HG03460 (cell line): ENCODE measurements around the gene SYNPO2L.

Source experiments
- ATAC-seq: cut with Tn5 transposase; IDR thresholded peaks from one replicate; pipeline ENCODE4 v1.9.1; 2021; ENCODE audit not compliant: unreplicated experiment

Gene SYNPO2L

DNA sequence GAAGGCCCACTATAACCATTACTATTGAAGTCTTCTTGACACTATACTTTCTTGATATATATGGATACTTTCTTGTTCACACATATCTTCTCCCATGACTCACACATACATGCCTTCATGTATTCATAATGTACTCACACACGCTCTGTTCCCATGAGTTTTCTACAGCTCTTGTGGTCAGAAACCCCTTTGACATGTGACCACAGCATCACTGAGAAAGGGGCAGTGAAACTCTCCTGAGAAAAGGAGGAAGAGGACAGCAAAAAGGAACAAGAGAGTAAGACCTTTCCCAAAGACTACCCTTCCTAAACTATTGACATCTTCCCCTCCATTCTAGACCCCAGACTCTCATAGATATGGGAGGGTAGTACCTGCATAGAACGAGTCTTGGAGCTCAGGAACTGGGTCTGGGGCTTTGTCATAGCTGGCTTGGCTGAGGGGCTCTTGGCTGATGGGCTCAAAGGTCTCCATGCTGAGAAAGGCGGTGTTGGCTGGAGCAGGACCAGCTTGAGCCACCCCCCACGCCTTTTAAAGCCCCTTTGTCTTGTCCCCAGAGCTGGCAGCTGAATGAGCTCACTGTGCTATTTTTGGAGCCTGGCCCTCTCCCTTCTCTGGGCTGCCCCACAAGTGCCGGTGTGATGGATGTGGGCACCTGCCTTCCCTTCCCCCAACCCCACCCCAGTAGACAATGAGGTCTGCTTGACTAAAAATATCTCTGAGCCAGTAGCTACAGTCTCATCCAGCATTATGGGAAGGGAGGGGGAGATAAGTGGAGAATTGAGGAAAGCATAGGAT lies 5.1 kb downstream of the SYNPO2L start:
- no peak for ATAC-seq

DNA sequence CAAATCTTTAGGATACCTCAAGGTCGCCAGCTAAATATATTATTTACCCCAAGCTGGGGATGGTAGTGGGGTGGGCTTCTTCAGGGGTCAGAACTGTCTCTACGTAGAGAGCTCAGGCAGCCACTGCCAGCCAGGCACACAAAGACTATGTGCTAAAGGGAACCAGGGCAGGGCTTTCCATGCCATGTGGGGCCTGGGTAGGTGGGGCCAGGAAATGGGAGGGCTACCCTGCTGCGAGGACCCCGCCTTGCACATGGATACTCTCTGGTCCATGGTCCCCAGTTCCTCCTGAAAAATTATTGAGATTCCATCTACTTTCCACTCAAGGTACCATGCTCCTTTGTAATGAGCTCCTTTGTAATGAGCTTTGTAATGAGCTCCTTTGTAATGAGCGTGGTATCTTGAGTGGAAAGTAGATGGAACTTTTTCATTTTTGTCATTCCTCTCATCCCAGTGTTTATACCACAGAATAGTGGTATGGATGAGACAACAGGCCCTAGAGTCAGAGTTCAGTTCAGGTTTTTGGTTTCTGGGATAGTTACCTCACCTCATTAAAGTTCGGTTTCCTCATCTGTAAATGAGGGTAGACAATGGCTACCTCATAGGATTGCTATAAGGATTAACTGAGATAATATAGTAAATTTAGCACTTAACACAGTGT lies 5.8 kb downstream of the SYNPO2L start:
- ATAC-seq, result no peak

DNA sequence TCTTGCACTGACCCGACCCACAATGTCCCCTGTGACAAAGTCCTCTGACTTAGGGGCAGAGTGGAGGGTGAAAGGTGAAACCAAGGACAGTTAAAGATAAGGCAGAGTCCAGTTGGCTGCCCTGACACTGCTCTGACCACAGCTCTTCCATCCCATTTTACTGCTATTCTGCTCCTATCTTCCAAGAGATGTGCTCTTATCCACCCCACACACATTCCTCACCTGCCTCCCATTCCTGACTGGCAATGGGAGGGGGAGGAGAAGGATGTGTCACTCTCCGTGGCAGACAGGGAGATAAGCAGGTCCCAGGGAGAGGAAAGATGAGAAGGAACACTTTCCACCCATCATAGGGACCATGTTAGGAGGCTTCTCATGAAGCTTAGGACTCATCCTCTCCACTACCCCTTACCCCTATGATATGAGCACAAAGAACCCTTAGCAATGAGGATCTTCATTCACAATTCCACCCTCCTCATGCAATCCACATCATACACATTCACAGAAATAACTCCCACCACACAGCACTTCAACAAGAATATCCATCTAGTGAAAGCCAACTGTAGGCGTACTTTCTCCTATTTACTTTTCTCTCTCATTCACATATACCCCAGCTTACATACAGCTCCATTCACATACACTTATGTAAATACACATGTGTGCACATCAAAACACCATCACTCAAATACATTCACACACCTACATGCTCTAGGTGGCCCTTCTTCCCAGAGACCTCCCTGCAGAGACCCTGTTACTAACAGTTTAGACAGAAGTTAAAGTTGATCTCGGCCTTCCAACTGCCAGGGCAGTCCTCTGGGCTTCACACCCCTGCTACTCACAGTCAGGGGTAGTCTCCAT lies 6.6 kb downstream of the SYNPO2L start:
- ATAC-seq, result no peak

DNA sequence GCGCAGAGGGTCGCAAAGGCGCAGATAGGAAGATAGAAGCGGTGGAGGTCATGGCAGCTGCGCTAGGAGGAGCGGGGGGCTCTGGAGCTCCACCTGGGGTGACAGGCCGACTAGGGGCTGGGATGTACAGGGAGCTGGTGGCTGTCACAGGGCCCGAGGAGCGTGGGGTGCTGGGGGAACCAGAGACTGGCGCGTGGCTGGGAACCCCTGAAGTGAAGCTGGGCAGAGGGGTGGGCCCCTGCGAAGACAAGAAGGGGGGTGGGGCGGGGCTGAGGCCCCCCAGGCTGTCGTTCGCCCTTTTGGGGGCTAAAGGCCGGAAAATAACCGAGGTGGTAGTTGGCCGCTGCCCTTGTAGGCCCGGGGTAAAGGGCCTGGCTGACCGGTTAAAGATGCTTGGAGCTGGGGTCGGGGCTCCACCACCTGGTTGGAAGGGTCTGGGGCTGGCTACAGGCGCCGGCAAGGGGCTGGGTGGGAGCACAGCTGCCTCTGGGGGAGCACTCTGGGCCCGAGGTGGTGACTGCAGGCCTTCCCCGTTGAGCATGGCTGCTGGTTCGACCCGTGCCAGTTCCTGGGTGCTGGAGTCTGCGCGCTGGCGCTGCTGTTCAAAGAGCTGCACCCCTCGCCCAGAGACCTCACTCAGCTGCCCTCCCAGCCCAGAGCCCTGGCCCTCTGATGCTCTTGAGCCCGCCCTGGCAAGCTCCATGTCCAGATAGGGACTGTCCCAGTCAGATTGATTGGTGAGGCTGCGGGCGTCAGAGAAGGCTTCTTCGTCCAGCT lies 7.8 kb downstream of the SYNPO2L start:
- no peak for ATAC-seq

DNA sequence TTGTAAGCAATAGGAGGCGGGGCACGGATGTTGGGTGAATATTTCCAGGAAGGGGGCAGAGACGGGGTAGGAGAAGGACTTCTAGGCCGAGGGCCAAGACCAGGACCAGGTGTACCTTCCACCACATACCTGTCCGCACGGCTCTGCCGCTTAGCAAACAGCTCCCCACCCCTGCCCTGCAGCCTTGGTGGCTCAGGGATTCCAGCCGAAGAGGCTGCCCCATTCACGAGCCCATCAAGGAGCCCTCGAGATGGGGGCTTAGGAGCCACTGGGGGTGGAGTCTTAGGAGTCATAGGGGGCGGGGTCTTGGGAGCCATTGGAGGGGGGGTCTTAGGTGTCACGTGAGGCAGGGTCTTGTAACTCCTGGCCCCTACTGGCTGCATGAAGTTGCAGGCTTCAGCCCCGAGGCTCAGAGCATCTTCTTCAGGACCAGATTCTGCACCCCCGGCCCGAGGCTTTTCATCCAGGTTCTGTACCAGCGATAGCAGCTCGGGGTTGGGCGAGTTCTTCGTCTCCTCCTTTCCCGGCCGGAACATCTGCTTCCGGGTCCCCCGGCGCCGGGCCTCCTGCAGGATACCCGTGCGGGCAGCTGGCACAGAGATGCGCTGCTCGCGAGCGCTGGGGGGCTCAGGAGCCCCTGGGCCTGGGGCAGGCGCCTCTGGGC lies 8.5 kb downstream of the SYNPO2L start:
- ATAC-seq, result no peak

DNA sequence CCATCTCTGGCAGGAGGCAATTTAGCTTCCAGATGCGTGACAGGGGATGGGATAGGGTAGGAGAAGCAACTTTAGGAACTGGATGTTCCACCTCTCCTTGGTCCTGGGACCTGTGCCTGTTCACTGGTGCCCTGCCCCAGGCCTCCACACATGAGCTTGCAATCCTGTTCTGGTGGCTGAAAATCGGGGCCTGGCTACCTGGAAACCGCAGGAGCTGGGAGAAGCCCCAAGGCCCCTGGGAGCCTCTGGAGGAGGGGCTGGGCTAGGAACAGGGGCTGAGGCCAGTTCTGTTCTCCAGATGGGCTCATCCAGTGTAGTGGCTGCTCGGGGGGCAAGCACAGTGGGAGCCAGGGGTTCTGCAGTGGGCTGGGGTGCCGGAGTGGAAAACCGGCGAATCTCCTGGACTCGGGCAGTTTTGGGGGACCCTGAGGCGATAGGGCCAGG lies 9.2 kb downstream of the SYNPO2L start:
- ATAC-seq, result no peak

DNA sequence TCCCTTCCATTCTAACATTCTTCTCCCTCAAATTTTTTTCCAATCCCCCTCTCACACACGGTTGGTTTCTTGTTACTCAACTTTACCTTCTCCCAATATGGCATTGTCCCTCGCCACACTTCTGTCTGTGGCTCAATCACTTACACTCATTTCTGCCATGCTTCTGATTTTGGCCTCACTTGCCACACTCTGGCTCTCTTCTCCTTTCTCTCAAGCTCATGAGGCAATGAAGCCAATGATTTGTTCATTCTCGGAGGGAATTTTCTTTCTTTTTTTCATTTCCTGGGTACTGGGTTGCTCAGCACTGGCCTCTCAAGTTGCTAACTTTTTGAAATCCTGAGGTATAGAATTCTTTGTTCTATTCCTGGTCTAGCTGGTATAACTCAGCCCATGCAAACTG lies 10.6 kb downstream of the SYNPO2L start:
- ATAC-seq, result no peak

DNA sequence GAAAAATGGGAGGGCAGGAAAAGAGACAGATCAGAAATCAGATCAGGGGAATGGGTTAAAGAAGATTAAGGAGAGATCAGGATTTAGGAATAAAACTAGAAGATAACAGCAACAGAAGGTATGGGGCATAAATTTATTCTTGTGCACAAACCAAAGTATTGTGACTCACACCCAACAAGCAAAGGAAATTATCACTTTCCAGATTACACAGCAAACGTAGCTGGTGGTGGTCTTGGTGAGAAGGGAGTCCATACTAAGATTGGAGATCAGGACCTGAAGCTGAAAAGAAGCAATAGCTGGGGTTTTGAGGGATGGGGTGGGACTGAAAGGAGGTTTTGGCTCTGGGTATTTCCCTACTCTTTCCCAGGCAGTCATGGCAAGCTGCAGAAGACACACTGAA lies 11.1 kb downstream of the SYNPO2L start:
- no peak for ATAC-seq

DNA sequence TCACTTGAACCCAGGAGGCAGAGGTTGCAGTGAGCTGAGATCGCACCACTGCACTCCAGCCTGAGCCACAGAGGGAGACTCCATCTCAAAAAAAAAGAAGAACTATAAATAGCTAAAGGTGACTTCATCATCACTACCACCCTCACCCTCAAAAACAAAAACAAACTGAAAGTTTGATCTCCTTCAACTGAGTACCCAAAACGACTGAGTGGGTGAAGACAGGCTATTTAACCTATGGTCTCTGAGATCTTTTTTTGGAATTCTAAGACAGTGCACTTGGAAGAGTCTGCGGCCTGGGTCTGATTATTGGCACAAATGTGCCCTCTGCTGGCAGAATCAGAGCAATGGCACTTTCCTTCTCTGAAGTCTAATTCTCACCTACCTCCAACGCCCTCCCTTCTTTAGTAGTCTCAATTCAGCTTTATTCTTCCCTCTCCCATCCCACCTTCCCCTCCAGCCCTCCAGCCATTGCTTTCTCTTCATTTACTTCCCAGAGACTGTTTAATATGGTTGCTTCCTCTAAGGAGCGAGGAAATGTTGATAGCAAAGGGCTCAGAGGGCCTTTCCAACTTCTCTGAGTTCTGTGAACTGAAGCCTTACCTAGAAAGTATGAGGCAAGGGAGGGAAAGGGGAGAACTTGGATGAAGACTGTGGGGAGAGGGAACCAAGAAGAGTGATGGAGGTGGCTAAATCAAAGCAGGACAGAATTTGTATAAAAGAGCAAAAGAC lies 11.7 kb downstream of the SYNPO2L start:
- no peak for ATAC-seq

DNA sequence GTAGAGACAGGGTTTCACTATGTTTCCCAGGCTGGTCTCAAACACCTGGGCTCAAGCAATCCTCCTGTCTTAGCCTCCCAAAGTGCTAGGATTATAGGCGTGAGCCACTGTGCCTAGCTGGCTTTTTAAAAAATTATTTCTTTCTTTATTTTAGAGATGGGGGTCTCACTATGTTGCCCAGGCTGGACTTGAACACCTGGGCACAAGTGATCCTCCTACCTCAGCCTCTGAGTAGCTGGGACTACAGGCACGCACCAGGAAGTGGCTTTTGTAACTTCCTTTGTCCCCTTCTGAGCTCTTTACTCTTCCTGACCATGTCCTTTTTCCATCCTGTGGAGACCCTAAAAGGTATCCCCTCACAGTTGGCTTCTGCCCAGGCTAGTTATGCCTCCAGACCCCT lies 12.5 kb downstream of the SYNPO2L start:
- no peak for ATAC-seq

DNA sequence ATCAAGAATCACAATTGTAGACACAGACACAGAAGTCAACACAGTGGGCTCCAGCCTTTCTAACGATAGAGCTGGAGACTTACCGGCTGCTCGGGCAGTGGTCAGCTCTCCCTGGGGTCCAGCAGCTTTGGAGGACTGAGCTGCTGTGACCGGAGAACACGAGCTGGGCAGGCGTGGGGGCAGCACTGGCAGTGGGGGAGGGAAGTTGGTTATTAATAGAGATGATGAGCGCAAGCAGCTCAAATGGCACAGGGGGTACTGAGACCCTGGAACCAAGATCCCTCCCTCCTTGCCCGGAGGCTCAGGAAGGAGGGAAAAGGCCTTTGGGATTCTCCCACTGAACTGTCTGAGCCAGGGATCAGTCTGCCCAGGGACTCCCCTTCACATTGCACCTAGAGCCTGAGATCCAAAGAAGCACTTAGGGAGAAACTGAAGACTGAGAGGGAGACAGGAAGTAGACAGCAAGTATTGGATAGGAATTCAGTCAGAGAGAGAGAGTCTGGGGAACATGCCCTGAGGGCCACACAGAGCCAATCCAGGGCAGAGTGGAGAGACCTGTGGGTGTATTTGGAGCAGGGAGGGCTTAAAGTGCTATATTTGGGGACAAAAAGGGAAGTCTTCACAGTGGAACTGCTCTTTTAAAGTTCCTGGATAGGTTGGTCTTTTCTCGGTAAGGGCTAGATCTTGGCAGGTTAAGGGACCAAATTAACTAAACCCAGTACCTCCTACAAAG lies 14.3 kb downstream of the SYNPO2L start, which contains the start of gene MYOZ1:
Gene MYOZ1 (minus strand): TSS at position 147 of the 733 bp plus-strand sequence. CDS start 1,457 bp downstream, outside the sequence.
- ATAC-seq, result no peak

DNA sequence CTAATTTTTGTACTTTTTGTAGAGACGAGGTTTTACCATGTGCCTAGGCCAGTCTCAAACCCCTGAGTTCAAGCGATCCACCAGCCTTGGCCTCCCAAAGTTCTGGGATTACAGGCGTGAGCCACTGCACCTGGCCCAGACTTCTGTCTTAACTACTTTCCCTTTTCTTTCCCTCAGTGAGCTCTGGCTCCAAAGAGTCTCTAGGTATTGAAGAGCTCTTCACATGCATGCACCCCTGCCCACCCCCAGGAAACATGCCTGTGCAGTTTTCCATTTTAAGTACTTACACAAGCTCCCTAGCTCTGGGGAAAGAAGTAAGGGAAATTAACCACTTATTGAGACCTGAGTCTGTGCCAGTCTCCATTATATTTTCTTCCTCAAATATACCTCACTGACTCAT lies 16.5 kb downstream of the SYNPO2L start:
- no peak for ATAC-seq

DNA sequence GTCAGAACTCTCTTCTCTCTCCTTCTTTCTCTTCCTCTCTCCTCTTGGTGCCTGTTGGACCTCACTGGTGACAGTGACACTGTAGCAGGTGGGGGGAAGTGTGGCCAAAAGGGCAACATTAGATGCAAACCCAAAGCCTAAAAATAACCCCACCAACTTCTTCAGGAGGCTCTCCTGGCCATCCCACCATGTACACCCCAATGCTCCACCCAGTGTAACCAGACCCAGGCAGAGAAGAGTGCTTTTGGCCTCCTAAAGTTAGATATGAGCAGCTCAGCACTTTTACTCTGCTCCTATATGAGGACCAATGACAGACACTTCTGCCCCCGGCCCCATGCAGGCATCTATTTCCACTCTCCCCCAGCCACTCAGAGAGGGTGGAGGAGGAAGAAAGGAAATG lies 20.0 kb downstream of the SYNPO2L start:
- no peak for ATAC-seq

DNA sequence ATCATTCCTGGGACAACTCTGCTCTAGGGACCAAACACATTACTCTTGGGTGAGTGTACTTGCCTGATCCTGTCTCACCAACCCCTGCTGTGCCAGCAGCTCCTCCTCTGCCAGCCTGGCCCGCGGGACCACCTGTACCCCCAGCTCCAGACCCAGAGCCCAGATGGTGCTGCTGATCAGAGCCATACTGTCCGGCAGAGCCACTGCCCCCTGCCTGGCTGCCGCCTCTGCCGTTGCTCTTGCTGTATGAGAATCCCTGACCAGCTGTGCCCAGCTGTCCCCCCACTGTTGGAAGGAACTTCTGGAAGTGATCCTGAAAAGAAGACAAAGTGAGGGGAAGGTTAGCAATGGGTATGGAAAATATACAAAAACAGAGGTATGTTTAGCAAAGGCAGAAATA lies 21.4 kb downstream of the SYNPO2L start:
- ATAC-seq, result no peak

DNA sequence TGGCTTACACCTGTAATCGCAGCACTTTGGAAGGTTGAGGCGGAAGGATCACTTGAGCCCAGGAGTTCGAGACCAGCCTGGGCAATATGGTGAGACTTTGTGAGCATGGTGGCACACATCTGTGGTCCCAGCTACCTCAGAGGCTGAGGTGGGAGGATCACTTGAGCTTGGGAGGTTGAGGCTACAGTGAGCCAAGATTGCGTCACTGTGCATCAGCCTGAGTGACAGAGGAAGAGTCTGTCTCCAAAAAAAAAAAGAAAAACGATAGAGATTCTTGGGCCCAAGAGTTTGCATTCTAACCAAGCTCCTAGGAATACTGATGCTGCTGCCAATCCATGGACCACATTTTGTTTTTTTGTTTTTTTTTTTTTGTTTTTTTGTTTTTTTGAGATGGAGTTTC lies 26.7 kb downstream of the SYNPO2L start:
- no peak for ATAC-seq

DNA sequence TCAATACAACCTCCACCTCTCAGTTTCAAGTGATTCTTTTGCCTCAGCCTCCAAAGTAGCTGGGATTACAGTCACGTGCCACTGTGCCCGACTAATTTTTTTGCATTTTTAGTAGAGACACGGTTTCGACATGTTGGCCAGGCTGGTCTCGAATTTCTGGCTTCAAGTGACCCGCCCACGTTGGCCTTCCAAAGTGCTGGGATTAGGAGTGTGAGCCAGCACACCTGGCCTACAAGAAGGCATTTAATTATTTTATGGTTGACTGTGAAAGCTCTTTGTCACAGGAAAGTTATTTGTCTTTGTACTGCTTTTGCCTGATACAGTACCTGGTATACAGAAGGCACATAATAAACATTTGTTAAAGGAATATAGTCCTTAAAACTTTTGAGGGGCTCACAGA lies 27.4 kb downstream of the SYNPO2L start:
- no peak for ATAC-seq

DNA sequence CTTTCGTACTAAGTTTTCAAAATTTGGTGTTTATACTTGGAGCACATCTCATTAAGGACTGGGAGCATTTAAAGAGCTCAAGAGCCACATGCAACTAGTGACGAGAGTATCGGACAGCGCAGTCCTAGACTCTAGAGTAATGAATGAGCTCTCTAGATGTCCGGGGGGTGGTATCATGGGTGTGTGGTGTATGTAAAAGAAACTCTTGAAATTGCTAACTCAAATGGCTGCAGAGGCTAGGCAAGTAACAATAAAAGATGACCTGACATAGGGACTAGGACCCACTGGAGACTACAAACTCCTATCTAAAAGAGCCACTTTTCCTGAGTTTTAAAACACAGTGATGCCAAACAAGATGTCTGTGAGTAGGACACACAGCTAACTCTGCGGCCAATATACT lies 28.5 kb downstream of the SYNPO2L start:
- ATAC-seq, result no peak

DNA sequence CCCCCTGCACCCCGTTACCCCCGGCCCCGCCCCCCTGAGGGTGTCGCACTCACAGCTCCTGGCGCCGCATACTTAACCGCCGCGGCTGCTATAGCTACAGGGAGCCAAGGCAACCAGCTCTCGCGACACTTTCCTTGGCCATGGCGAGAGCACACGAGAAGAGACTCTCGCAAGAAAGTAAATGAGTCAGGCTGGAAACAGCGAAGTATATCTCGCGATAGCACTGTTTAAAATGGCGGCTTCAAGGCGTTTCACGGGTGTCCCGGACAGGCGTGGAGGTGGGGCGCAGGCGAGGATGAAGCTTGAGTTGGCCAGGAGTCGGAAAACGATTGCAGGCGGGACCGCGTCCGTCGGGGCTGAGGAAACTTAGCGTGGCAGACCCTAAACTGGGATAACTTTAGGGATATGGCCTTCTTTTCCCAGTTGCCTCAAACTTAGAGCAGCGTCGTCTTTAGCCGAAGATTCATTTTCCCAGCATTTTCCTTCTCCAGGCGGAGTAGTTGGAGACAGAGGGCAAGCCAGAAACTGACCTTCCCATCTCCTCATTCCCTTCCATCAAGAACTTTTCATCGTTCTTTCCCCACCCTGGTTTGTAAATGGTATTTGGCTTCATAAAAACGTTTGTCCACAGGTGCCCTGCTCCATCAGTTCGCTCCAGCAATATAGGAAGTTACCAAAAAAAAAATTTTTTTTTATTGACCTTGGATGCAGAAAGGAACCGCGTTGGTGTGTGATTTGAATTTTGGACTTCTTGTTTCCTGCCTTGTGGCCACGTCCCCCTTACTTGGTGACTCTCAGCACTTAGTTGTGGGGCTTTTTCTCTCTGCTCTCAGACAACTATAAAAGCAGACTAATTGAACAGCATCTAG lies 29.7 kb downstream of the SYNPO2L start:
- ATAC-seq, result peak; percentile 97
